ENCODE data around the gene COL12A1.

GRCh38 chr6:75085931-75086635, 119.8 kb downstream of the COL12A1 start:
- TF ChIP-seq ZNF274 (IDR thresholded peaks at IDR 0.05; ENCODE audit: low read depth, low read length) (no peak), YY1 (IDR thresholded peaks at IDR 0.05; ENCODE audit: insufficient read depth, insufficient read length) (no peak)
